Left renal pelvis (tissue), 4 donors: ENCODE measurements around the gene HBS1L. TPM values are rescaled to one million over a fixed set of nuclear protein-coding genes. Genes with fewer than 3 reads are reported as not detected.

ENCODE experiments used
- DNase-seq, 4 donors: peaks; one replicate each; pipeline ENCODE4 v3.0.0-alpha.2; 2013; ENCODE audit warnings: low read depth in 4 of 4, low spot score in 3 of 4
- polyA plus RNA-seq, 4 donors: library from polyadenylated mRNA; unstranded; fragments of 120-200 nt; gene quantifications; one replicate each; pipeline ENCODE4 v1.2.1, GENCODE V29; 2013; ENCODE audit not compliant: insufficient read length in 4 of 4

The HBS1L gene
- polyA plus RNA-seq, 4 donors, result 61.5 to 88.8 (median 68.6) TPM

DNA sequence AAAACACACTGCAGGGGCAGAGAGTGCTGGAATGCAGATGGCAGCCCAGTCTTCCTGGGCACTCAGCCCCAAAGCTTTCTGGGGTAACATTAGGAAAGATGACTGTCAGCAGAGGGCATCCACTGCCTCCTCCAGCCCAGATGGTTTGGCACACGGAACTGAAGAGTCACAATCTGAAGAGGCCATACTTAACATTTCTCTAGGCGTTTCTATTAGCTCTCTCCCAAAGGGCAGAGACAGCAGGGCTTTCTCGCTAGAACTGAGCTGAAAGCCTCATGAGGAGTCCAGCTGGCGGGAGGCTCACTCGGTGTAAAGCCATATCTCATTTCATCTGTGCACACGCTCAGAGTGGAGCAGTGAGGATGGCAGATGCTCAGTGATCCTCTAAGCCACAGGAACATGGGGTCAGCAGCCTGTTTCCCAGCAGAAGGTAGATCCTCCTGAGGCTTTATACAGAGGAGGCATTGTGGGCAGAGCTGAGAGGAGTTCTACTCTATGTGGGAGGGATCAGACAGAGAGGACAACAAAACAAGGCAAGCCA is 132.8 kb downstream of the HBS1L start:
- DNase-seq, result no peak

DNA sequence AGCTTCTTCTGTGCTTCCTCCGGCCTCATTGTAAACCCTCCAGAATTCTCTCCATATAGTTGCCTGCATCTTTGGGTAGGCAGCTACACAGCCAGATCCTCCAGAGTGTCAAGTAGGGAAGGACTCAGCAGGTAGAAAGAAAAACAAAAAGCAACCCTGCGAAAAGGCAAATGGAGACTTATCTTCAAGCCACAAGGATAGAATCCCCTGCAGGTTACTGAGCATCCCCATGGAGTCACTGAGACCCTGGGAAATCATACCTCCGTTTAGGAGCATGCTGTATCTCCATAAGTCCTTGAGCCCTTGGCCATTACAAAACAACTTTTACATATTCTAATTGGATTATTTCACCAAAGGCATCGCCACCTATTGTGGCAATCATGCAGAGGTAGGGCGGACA is 133.3 kb downstream of the HBS1L start:
- DNase-seq, result no peak

DNA sequence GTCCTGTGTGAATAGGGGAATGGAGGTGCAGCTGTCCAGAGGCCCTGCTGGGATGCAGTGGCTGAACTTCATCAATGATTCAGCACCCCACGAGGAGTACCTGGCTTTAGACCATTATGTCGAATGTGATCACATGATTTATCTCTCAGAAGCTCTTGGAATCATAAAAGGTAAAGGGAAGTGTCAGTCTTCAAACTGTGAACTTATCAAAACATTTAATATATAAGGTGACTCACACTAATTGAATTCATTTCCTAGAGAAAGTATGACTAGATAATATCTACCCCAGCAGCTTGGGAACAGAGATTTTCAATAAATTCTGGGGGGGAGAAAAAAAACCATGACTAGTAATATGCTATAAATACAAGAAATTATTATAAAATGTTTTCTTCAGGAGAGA is 134.2 kb downstream of the HBS1L start:
- DNase-seq, result no peak

DNA sequence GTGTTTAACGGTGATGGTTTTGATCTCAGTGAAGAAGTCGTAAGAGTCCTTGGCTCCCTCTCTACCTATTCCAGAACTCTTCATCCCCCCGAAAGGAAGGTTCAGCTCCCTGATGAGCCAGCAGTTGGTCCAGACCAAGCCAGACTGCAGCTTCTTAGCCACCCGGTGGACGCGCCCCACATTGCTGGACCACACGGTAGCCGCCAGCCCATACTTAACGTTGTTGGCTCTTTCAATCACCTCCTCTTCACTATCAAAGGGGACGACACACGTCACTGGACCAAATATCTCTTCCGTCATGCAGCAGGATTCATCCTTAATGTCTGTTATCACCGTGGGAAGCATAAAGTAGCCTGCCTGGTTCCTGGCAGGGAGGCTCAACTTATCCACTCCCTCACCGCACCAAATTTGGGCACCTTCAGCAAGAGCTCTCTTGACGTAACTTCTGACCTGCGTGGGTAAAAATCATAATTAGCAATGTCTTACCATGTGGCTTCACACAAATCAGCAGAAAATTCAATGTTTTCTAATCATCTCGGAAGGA is 136.1 kb downstream of the HBS1L start:
- no peak for DNase-seq

DNA sequence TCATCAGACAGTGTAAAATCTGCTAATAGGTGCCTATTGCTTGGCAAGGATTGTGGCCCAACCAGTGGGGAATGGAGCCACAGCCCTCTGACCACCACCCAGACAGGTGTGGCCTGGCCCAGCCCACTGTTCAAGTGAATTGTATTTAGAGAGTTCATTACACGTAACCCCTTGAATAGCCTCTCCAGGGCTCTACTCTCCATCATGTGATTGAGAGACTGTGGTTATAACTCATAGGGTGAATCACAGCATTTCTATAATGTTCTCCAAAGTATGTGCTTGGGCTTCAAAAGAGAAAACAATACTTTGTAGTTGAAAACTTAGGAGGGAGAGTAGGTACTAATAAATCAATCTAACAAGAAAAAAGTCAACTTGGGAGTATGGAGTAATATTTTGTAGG is 143.1 kb downstream of the HBS1L start:
- no peak for DNase-seq

DNA sequence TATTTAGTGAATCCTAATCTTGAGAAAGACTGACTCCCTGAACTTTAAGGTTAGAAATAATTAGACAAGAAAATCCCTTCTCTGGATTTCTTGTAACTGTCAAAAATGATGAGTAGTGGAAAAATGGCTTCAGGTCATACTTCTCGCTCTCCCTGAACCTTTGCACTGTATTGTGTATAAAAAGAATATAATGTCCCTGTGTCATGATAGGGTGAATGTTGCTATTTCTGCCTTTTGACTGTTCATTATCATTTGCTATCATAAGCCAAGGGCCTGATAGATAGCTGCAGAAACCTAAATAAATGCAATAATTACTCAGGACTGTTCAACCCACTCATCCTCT is 144.1 kb downstream of the HBS1L start:
- DNase-seq, result no peak

Other genes starting within 250 kb of the HBS1L start
- 10 to 100 TPM in 3 of 4 donors, 1 to 10 TPM in 1; 1.3 to 32.8 (median 21.1) TPM for gene ALDH8A1, start 104.7 kb downstream of the HBS1L start, polyA plus RNA-seq
- gene MYB, start 126.5 kb upstream of the HBS1L start, polyA plus RNA-seq, result 1 to 10 TPM; 1.5 to 5.1 (median 4.7) TPM